ENCODE measurements around the gene MTA3.

- TF ChIP-seq CTCF (conservative IDR thresholded peaks at IDR 0.05; ENCODE audit: low read depth, low read length): no peak
- no peak for TF ChIP-seq EZH2 (IDR thresholded peaks at IDR 0.05; ENCODE audit: borderline replicate concordance, low read depth, low read length, poor library complexity, severe bottlenecking)
Measured at GRCh38 chr2:42764901-42765300, 196.5 kb downstream of the MTA3 start.

All from A673 (cell line).